ENCODE results near the gene MAPK11.

The MAPK11 gene
- long read RNA-seq, donor 1, partial matches to known transcripts, result 0 of 2 reads
- long read RNA-seq, donor 1, other reads (novel, unspliced or antisense), result 0 of 2 reads
- long read RNA-seq, donor 2, partial matches to known transcripts, result 0 of 2 reads
- long read RNA-seq, donor 2, other reads (novel, unspliced or antisense), result 0 of 2 reads
- long read RNA-seq, donor 3, partial matches to known transcripts, result 0 of 1 reads
- long read RNA-seq, donor 3, other reads (novel, unspliced or antisense), result 0 of 1 reads
- long read RNA-seq, donor 4, partial matches to known transcripts, result 0 of 2 reads
- long read RNA-seq, donor 4, other reads (novel, unspliced or antisense), result 0 of 2 reads
- long read RNA-seq, donor 5, partial matches to known transcripts, result 0 of 2 reads
- long read RNA-seq, donor 5, other reads (novel, unspliced or antisense), result 0 of 2 reads
- long read RNA-seq, donor 6, partial matches to known transcripts, result 0 of 2 reads
- long read RNA-seq, donor 6, other reads (novel, unspliced or antisense), result 0 of 2 reads
- long read RNA-seq, donor 7, partial matches to known transcripts, result 0 of 1 reads
- long read RNA-seq, donor 7, other reads (novel, unspliced or antisense), result 0 of 1 reads
- long read RNA-seq, donor 8, partial matches to known transcripts, result 0 of 2 reads
- long read RNA-seq, donor 8, other reads (novel, unspliced or antisense), result 0 of 2 reads

DNA sequence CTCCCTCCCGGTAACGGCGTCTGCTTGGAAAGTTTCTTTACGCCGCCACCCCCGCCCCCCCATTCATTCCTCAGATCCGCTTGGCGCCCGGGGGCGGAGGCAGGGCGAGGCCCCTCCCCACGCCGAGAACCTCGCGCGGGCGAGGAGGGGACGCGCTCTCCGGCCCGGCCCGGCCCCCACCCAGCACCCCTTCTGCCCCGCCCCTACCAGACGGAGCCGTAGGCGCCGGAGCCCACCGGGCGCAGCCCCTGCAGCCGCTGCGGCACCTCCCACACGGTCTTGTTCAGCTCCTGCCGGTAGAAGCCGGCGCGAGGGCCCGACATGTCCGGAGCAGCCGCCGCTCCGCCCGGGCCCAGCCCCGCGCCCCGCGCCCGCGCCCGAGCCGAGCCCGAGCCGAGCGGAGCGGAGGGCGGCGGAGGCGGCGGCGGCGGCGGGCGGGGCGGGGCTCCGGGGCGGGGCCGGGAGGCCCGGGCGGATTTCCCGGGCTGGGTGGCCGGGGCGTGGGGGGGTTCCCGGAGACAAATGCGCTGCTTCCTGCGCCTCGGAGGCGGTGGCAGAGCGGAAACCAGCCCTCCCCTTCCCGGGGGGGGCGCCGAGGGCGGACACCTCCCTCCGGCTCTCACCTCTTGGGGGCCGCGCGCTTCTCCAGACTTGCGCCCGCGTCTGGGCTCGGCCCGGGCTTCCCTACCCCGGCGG is at the start of gene MAPK11:
Gene MAPK11, minus strand, starts transcription at position 411 of the 696 bp plus-strand sequence. Its CDS starts 88 bp downstream, at position 323.
- no peak for DNase-seq

DNA sequence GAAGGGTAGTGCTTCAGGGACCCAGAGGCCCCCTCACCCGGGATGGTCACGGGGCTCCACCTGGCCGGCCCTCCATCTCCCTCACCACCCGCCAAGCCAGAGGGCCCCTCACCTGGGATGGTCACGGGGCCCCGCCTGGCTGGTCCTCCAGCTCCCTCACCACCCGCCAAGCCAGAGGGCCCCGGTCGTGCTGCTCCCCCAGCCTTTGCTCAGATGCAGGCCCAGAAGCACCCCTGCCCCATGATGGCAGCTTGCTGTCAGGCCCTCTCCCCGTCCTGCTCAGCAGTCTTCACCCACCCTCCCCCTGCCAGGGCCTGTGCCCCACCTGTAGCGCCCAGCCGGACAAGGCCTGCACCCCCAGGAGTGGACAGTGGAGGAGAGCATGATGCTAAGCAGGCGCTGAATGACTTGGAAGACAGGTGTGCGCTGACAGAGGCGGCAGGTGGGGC is 49.3 kb upstream of the MAPK11 start:
- no peak for DNase-seq

DNA sequence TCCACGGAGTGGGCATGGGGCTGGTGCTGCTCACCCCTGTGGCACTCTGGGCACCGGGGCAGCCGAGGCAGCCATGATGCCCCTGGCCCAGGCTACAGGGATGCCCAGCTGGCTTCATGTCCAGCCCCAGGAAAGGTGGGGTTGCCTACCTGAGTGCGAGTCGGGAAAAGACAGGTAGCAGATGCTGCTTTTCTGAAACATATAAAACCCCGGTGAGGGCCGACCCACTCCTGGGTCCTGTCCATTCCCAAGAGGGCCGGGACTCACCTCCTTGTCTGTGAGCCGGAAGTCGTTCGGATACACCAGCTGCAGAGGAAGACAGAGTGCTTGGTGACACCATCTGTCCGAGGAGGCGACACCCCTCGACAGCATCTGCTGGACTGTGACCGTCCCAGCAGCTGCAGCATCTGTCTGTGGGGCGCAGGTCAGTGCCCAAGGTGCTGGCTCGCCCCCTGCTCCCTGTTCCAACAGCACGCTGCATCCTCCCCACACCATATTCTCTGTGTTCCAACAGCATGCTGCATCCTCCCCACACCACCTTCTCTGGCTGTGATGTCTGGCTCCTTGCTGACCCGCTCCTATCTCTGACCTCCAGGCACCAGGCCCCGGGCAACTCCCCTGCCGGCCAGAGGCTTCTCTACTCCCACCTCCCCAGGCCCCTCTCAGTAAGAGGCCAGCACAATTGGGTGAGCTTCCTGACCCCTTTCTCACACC is 48.7 kb upstream of the MAPK11 start:
- no peak for DNase-seq

DNA sequence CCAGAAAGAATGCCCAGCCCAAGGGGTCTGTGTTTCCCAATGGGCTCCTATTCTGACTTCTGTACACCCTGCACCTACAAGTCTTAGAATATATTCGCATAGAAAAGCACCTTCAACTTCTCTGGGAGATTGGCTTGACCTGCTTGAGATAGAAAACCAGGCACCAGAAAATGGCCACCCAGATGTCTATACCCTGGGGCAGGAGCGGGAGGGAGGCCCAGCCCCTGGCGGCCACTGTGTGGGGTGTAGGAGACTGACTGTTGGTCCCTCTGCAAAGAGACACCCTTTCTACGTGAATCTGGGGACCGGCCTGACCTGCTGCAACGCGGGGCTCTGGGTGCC is 48.1 kb upstream of the MAPK11 start:
- DNase-seq, result no peak

DNA sequence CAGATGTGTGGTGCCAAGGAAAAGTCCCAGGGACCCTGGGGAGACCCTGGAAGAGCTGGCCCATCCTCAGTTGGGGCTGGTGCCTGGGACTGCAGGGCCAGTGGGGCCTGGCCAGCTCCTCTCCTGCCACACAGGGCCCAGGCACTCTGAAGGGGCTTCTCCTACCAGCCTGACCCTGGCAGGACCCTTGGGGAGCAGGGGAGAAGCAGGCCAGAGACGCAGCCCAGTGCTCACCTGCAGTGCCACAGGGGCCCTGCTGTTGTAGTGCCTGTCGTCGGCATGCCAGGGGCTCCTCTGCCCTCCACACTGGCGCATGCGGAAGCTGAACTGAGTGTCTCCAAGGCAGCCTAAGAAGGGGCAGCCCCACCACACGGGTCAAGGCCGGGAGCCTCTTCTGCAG is 47.5 kb upstream of the MAPK11 start:
- DNase-seq, result no peak

DNA sequence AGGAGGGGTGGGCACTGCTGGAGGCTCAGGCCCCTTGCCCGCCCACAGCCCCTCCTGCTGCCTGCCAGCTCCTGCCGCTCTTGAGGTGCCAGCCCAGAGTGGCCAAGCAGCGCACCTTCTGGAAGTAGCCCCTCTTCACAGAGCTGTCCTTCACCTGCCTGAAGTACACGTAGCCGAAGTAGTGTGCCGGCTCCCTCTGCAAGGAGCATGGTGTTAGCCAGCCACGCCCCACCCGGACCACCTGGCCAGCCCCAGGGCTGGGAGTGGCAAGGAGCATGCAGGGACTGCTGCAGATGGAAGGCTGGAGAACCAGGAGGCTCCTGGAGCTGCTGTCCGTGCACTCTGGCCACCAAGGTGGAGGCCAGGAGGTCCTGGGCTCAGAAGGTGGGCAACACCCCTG is 47.0 kb upstream of the MAPK11 start:
- no peak for DNase-seq

DNA sequence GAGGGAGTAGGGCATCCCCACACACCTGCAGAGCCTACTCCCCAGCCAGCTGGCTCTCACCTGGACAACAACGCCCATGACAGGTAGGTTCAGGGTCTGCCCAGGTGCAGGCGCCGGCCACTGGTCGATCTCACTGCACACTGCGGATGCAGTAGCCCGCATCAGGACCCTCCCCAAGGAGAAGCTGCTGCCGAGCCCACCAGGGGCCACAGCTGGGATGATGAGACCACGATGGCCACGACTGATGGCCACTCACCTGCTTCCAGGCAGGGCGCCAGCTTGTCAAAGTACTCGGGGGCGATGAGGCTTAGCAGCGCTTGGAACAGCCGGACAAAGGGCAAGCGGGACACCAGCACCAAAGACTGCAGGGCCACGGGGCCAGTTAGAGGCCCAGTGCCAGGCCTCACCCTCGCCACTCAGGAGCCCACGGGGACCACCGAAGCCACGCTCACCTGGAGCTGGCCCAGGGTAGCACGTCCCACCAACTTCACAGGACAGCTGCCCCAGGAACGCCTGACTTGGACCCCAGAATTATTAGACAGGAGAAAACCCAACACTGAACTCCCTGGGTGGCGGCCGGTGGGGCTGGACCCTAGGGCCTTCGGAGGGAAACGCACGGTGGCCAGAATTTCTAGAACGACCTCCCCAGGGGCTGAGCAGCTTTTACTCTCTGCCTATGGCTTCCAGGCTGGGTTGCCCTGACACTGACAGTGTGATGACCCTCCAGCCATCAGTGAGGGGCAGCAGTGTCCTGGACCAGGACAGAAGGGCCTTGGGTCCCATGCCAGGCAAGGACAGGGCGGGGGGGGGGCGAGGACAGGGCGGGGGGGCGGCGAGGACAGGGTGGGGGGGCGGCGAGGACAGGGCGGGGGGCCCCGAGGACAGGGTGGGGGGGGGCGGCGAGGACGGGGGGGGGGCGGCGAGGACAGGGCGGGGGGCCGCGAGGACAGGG is 46.2 kb upstream of the MAPK11 start:
- no peak for DNase-seq

DNA sequence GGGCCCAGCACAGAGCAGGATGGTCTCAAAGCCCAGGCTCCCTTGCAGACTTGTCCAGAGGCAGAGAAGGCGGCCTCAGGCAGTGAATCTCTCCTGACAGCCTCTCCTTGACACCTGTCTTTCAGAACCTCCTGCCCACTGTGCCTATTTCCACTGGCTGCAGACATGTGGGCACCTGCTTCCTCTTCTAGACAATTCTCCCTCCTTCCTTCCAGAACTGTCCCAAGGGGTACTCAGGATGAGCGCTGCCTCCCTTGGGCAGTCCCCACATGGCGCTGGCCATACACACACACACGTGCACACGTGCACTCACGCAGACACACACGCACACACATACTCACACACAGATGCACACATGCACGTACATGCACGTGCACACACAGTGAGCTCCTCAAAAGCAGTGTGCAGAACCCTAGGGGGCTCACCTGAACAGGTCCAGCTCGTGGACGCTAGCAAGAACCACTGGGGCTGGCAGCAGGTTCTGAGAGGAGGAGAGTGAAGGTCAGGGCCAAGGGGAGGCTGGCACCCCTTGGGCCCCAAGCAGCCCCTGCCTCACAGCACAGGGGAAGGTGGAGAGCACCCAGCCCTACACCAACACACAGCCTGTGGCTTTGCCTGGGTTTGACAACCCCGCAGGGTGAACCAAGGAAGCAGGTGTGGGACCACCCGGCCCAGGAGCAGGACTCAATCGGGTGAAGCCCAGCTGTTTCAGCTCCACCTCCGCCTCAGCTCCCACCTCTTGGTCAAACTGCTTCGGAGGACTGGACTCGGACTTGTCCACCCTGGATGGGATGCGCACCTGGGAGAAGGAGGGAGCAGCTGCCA is 45.3 kb upstream of the MAPK11 start:
- DNase-seq, result no peak

DNA sequence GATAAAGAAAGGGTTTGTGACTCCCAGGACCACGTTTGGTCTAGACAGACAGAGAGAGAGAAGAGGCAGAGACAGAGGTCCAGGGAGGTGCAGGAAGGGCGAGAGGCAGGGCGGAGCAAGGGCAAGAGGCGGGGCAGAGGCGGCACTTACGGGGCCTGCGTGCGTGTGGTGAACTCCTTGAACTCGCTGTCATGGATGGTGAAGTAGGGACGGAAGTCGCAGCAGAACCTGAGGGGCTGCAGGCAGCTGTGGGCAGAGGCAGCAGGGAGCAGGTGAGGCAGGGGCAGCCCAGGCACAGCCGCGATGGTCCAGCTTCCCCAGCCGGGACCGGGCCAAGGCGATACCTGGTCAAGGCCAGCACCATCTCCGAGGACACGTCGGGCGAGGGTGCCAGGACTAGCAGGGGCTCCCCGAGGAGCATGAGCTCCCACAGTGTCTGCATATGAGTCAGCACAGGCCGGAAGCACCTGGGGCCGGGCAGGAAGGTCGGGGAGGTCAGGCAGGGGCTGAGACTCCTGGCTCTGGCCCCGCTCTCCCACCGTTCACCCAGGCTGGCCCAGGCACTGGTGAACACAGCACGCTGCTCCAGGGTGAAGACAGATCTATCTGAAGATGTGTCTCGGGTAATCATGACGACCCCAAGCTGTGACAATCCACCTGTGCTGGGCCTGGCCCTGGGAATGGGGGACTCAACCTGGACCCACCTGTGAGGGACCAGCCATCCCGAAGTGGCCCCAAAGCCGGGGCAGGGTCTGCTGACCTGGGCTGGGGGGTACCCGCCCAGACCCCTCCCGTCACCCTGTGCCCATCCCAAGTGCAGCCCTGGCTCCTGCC is 44.5 kb upstream of the MAPK11 start:
- DNase-seq, result peak; percentile 43

DNA sequence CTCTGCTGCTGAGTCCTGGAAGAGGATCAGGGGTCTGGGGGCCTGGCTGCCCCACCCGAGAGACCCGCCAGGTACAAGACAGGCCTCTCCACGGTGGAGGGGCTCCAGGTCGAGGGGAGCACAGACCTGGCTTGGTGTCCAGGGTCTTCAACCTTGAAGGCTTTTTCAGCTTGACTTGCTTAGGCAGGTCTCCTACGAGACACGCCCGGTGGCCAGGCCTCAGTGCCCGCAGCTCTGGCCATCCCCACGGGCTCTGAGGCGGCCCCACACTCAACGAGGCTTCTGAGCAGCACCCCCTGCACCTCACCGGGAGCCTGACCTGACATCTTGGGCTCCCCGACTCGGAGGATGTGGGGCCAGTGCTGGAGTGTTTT is 43.9 kb upstream of the MAPK11 start:
- DNase-seq, result no peak

DNA sequence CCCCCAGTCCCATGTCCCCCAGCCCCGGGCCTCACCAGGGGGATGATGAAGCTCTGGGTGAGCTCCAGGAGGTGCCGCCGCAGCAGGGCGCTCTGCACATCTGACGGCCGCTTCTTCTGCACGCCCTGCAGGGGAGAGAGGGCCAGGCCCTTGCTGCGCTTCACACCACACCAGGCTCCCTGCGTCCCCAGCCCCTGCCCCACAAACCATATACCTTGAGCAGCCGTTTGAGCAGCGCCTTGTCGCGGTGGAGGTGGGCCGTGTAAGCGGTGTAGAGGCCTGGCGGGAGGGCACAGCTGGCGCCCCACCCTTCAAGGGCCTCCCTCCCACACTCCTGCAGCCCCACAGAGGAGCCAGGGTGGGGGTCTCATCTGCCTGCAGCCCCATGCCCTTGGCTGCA is 43.4 kb upstream of the MAPK11 start:
- DNase-seq, result no peak

DNA sequence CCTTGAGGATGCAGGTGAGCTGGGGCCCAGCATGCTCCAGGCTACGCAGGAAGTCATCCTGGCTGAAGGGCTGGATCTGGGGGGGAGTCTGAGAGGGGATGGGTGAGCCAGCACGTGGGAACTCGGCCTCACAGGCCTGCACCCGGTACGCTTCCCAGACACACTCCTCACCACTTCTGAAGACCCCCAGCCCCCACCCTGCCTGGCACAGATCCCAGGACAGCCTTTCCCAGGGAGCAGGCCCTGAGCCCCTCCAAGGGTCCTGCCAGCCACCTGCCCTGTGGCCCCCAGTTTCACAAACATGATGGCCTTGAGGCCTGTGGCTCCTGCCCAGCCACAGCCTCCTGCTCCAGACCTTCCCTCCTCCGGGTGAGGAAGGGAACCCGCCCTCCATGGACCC is 42.8 kb upstream of the MAPK11 start:
- DNase-seq, result no peak

DNA sequence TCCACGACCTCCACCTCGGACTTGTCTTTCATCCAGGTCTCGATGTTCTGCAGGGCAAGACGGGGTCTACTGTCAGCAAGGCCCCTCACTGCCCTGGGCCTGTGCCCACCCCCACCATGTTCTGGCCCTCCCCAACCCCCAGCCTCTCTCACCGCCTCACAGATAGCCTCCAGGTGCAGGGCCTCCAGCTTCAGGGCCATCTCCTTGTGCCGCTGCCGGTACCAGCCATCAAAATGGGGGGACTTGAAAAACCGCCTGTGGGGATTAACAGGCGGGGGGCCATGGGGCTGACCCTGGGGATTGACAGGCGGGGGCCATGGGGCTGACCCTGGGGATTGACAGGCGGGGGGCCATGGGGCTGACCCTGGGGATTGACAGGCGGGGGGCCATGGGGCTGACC is 42.2 kb upstream of the MAPK11 start:
- no peak for DNase-seq

DNA sequence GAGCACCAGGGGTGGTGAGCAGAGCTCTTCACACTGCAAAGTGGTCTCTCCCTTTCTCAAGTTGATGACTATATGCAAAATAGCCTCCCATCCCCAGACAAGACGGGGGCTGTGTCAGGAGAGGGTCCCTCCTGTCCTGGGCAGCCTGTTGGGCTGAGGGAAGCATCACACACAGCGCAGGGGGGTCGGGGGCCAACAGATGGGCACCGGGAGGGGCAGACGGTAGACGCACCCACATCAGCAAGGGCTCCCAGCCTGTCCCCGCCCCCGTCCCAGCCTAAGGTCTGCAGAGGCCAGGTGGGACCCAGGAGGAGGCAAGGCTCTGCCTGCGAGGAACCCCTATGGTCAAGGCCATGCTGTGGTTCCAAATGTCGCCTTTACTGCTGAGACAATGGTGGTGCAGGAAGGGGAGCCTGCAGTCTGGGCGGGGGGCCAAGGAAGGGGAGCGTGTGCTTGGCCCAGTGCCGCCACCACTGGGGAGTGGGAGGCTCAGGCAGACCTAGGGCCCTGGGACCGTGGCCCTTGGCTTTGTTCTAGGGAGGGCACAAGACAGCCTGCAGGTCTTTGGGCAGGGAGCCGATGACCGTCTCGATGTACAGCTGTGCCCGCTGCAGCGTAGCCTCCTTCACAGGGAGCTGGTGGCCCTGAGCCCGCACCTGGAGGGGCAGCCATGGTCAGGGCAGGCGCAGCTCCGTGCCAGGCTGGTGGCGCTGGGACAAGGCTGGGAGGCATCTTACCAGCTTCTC is 41.6 kb upstream of the MAPK11 start:
- no peak for DNase-seq

DNA sequence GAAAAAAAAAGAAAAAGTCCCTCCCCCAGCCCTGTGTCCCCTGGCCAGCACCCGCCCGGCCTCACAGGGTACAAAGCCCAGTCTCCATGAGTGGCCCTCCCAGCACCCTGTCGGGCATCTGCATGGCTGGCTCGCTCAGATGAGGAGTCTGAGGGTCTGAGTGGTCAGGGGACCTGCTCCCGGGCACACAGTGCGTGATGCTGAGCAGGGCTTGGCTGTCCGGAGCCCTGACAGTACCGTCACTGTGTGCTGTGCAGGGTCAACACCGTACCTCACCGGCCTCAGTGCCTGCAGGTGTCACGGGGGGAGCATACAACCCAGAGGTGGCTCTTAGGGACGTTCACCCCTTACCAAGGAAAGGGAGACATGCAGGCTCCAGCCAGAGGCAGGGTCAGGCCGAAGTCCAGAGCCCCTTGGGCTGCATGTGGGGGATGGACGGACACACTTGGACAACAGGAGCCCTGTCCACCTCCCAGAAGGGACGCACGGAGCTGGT is 40.8 kb upstream of the MAPK11 start:
- DNase-seq, result no peak

DNA sequence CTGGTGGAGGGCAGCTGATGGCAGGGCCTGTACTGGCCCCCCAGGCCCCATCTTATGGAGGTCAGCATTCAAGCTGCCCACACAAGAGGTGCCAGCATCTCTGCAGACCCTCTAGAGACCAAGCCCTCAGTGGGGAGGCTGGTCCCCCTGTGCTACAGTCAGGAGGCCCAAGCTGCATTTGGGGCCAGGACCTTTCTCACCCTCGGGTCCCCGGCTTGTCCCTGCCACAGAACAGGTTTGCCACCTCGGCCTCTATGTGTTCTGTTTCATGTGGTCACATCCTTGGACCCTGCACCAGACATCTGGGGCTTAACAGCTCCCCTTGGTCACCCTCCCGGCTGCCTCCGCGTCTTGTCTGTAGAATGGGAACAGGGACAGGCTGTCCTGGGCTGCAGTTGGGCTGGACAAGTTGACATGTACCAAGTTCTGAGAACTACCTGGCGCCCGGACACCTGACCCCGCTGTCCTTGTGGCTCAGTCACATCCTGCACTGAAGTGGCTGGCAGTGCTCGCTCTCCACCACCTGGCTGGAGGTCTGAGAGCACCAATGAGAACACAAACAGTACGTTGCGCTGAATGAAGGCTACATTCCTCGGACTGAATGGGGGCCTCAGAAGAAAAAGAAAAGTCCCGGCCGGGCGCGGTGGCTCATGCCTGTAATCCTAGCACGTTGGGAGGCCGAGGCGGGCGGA is 40.0 kb upstream of the MAPK11 start:
- DNase-seq, result no peak

DNA sequence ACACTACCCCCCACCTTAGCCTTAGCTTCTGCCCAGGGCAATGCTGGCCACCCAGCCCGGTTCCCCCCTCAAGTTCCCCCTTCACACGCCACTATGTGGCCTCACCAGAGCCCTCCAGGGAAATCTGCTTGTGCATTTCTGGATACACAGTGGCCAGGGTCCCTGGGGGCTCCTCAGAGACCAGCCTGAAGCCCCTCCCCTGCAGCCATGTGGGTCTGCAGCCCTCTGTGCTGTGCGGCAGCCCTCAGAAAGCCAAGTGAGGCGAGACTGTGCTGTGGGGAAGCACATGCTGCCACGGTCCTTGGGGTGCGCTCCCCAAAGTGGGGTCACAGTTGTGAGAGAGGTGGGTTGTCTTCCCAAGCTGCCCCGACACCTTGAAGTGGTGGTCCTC is 39.4 kb upstream of the MAPK11 start:
- DNase-seq, result no peak

DNA sequence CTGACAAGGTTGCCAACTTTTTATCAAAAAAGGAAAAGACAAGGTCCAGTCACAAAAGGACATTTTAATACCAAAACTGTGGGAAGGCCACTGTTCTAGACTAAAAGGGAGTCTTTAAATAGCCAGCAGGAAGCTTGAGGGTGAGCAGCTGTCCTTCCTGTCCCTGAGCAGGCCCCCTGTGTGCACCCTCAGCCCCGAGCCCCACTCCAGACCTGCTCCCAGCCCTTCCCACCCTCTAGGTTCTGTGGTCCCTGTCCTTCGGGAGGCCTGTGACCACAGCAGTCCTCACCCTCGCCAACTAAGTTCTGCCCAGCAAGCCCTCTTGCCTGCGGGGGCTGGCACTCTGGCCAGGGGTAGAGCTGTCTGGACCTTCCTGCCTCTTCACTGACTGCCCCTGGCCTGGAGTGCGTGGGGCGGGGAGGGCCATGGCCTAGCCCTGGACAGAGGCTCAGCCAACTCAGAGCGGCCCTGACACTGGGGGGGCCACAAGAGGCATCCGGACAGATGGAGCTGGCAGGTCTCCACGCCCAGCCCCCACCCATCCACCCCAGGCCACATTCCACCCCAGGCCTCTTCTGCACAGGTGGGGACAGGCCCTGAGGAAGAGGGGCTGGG is 38.9 kb upstream of the MAPK11 start:
- no peak for DNase-seq

All from right kidney (tissue), 9 donors.